Brain microvascular endothelial cell (primary cell): ENCODE results near the gene NSFL1C.
A peak's percentile ranks its signal among the peaks of the same experiment; 100 is the strongest.

Experiments used
- DNase-seq: peaks from one replicate; pipeline ENCODE4 v3.0.0-alpha.2; 2020
- H3K27ac ChIP-seq: fragments of 250-450 bp; sonication (Bioruptor Pico); 2 replicates; pipeline ENCODE4 v1.5.1; 2020; ENCODE audit warnings: mild to moderate bottlenecking, moderate library complexity
- H3K27me3 ChIP-seq: fragments of 250-450 bp; sonication (Bioruptor Pico); replicated peaks from 2 replicates; pipeline ENCODE4 v1.5.1; 2020; ENCODE audit warnings: mild to moderate bottlenecking
- H3K36me3 ChIP-seq: fragments of 250-450 bp; sonication (Bioruptor Pico); replicated peaks from 2 replicates; pipeline ENCODE4 v1.5.1; 2020; ENCODE audit warnings: mild to moderate bottlenecking
- H3K4me3 ChIP-seq: 2 replicates; pipeline ENCODE4 v1.5.1; 2011; ENCODE audit warnings: low read depth, mild to moderate bottlenecking, control low read depth, low read length, moderate library complexity
- CTCF ChIP-seq: IDR thresholded peaks from 2 replicates; pipeline ENCODE4 v1.5.1; 2011; ENCODE audit warnings: low read depth, mild to moderate bottlenecking, moderate library complexity, low read length, control low read depth, inconsistent platforms; ENCODE audit errors: missing control alignments
- in situ Hi-C: cut with HindIII; loops from 2 replicates; pipeline ENCODE4 v1.10.0; 2017; ENCODE audit warnings: low sequenced_read_pairs, low pct_ligation_motif_present

The NSFL1C gene

GRCh38 chr20:1417790-1418189 is 48.9 kb downstream of the NSFL1C start:
- no peak for TF ChIP-seq CTCF
- peak overlapping the region; percentile 52 for H3K27ac ChIP-seq
- no peak overlapping the region for H3K4me3 ChIP-seq
- in situ Hi-C loops = no loop called here
- H3K36me3 ChIP-seq = no peaks in the 10 kb centered on the region
- no peaks in the 10 kb centered on the region for H3K27me3 ChIP-seq
- DNase-seq = no peak

- H3K4me3 ChIP-seq = no peak overlapping the region
- TF ChIP-seq CTCF = no peak
- DNase-seq = peak; percentile 64
- H3K27ac ChIP-seq = peak overlapping the region; percentile 52
- H3K27me3 ChIP-seq = no peaks in the 10 kb centered on the region
- in situ Hi-C loops = no loop called here
- H3K36me3 ChIP-seq = no peaks in the 10 kb centered on the region
Measured at GRCh38 chr20:1417273-1417672, 49.4 kb downstream of the NSFL1C start.

GRCh38 chr20:1415667-1416468 is 50.8 kb downstream of the NSFL1C start:
- in situ Hi-C loops = no loop called here
- no peak for TF ChIP-seq CTCF
- DNase-seq = peak; percentile 93
- Histone ChIP-seq H3K27ac (peak overlapping the region; percentile 52), H3K36me3 (no peaks in the 10 kb centered on the region), H3K4me3 (no peak overlapping the region), H3K27me3 (no peaks in the 10 kb centered on the region)

GRCh38 chr20:1414982-1415381 is 51.7 kb downstream of the NSFL1C start:
- Histone ChIP-seq H3K36me3 (no peaks in the 10 kb centered on the region), H3K4me3 (no peak overlapping the region), H3K27ac (no peak overlapping the region), H3K27me3 (no peaks in the 10 kb centered on the region)
- no peak for DNase-seq
- in situ Hi-C loops = no loop called here
- TF ChIP-seq CTCF = no peak

GRCh38 chr20:1405801-1406200 is 60.8 kb downstream of the NSFL1C start:
- in situ Hi-C loops = no loop called here
- Histone ChIP-seq H3K27me3 (no peaks in the 10 kb centered on the region), H3K27ac (no peak overlapping the region), H3K4me3 (no peak overlapping the region), H3K36me3 (no peaks in the 10 kb centered on the region)
- no peak for DNase-seq
- no peak for TF ChIP-seq CTCF

GRCh38 chr20:1403624-1404023 is 63.0 kb downstream of the NSFL1C start:
- Histone ChIP-seq H3K27ac (no peak overlapping the region), H3K36me3 (no peaks in the 10 kb centered on the region), H3K4me3 (no peak overlapping the region), H3K27me3 (no peaks in the 10 kb centered on the region)
- in situ Hi-C loops = no loop called here
- no peak for TF ChIP-seq CTCF
- DNase-seq = no peak
